GM23248 (cell line): ENCODE data around the gene PTPRD.

Source experiments
- EZH2 ChIP-seq: fragments of 200-600 bp; sonication (generic); IDR thresholded peaks from 2 replicates; pipeline ENCODE4 v1.6.1; 2018; ENCODE audit warnings: antibody characterized with exemption, mild to moderate bottlenecking; ENCODE audit not compliant: insufficient read depth, poor library complexity, severe bottlenecking
- EZH2phosphoT487 ChIP-seq: fragments of 200-600 bp; sonication (generic); IDR thresholded peaks from 2 replicates; pipeline ENCODE4 v1.6.1; 2018; ENCODE audit warnings: antibody characterized with exemption, moderate library complexity, mild to moderate bottlenecking, low read depth; ENCODE audit not compliant: insufficient read depth

GRCh38 chr9:10354591-10354990, 258.2 kb downstream of the PTPRD start:
- TF ChIP-seq EZH2 = no peak
- TF ChIP-seq EZH2phosphoT487 = no peak
